ENCODE results near the gene FAM209A.
"Not testable (repeated sequence)": the region's sequence is repeated elsewhere in the genome, so short reads cannot be mapped to it uniquely, and the experiment has no call there.

The FAM209A gene

GRCh38 chr20:56516631-56517030 is 7.9 kb upstream of the FAM209A start:
- Histone ChIP-seq H3K4me1 (ENCODE audit: control insufficient read depth in 1 of 2, insufficient read depth in 2 of 2, low read length in 2 of 2) (no peaks in the 10 kb centered on the region), H3K36me3 (ENCODE audit: control insufficient read depth in 1 of 2, insufficient read depth in 2 of 2, low read length in 2 of 2) (peaks cover 44 to 75% of the 10 kb centered on the region in 2 donors), H3K27ac (ENCODE audit: low read depth, low read length) (no peak overlapping the region), H3K9ac (ENCODE audit: low read depth in 1 of 2, low read length in 2 of 2) (no peak overlapping the region), H3K27me3 (ENCODE audit: control insufficient read depth in 1 of 2, insufficient read depth in 2 of 2, low read length in 2 of 2) (no peaks in the 10 kb centered on the region), H3K9me3 (ENCODE audit: control insufficient read depth in 1 of 2, low read length in 2 of 2) (peaks cover 18 to 19% of the 10 kb centered on the region in 2 donors), H3K4me3 (ENCODE audit: low read depth in 1 of 2, low read length in 2 of 2) (no peak overlapping the region)

DNA sequence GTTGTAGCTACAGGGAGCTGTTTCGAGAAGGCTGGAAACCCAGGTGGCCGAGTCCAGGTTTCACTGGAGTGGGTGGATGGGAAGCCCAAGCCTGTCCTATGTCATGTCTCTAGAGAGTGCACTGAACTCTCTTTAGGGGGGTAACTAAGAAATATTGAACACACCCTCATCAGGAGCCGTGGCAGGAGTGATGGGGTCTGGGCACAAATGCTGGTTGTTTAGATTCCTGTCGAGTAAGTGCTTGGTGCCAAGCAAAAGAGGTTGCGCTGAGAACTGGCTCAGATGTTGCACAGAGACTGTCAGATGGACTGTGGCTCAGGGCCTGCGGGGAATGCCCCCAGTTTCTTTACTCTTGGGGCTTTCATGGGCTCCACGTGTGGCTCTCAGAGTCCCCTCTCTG is 7.3 kb upstream of the FAM209A start:
- Histone ChIP-seq H3K36me3 (ENCODE audit: control insufficient read depth in 1 of 2, insufficient read depth in 2 of 2, low read length in 2 of 2) (peaks cover 44 to 72% of the 10 kb centered on the region in 2 donors), H3K27ac (ENCODE audit: low read depth, low read length) (no peak overlapping the region), H3K9ac (ENCODE audit: low read depth in 1 of 2, low read length in 2 of 2) (no peak overlapping the region), H3K9me3 (ENCODE audit: control insufficient read depth in 1 of 2, low read length in 2 of 2) (peaks cover 19% of the 10 kb centered on the region in 2 donors), H3K4me3 (ENCODE audit: low read depth in 1 of 2, low read length in 2 of 2) (no peak overlapping the region), H3K27me3 (ENCODE audit: control insufficient read depth in 1 of 2, insufficient read depth in 2 of 2, low read length in 2 of 2) (no peaks in the 10 kb centered on the region), H3K4me1 (ENCODE audit: control insufficient read depth in 1 of 2, insufficient read depth in 2 of 2, low read length in 2 of 2) (no peaks in the 10 kb centered on the region)

DNA sequence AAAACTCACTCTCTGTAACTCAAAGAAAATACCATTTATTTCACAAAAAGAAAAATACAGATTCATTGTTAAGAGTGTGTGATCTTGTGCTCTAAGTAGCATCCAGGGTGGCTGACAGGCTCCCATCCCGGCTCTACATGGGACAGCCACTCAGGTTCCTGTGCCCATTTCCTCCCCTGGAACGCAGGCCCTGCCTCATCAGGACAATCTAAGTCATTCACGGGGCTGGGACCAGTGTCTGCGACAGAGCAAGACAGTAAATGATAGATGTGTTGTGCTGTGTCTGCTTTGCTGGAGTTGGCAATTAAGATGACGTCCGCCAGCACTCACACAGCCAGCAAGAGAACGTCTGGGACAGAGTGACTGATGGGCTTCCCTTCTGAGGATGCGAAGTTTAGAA is 6.9 kb upstream of the FAM209A start:
- H3K4me3 ChIP-seq (ENCODE audit: low read depth in 1 of 2, low read length in 2 of 2): no peak overlapping the region
- no peaks in the 10 kb centered on the region for H3K4me1 ChIP-seq (ENCODE audit: control insufficient read depth in 1 of 2, insufficient read depth in 2 of 2, low read length in 2 of 2)
- no peak overlapping the region for H3K9ac ChIP-seq (ENCODE audit: low read depth in 1 of 2, low read length in 2 of 2)
- H3K9me3 ChIP-seq (ENCODE audit: control insufficient read depth in 1 of 2, low read length in 2 of 2): peaks cover 19% of the 10 kb centered on the region in 2 donors
- peaks cover 44 to 67% of the 10 kb centered on the region in 2 donors for H3K36me3 ChIP-seq (ENCODE audit: control insufficient read depth in 1 of 2, insufficient read depth in 2 of 2, low read length in 2 of 2)
- no peaks in the 10 kb centered on the region for H3K27me3 ChIP-seq (ENCODE audit: control insufficient read depth in 1 of 2, insufficient read depth in 2 of 2, low read length in 2 of 2)
- H3K27ac ChIP-seq (ENCODE audit: low read depth, low read length): no peak overlapping the region

DNA sequence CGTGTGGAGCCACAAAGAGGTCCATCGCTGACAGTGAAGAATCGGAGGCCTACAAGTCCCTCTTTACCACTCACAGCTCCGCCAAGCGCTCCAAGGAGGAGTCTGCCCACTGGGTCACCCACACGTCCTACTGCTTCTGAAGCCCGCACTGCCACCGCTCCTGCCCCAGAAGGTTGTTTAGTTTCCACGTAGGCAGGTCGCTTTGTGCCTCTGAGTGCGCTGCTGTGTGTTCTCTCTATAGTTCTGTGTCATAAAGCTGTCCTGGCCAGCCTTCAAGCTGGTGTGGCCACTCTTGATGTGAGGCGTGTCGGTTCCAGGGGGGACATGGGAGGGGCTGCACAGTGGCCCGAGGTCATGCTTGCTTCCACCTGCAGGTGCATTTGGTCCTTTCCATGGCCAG is 6.4 kb upstream of the FAM209A start:
- Histone ChIP-seq H3K9ac (ENCODE audit: low read depth in 1 of 2, low read length in 2 of 2) (no peak overlapping the region), H3K27me3 (ENCODE audit: control insufficient read depth in 1 of 2, insufficient read depth in 2 of 2, low read length in 2 of 2) (no peaks in the 10 kb centered on the region), H3K9me3 (ENCODE audit: control insufficient read depth in 1 of 2, low read length in 2 of 2) (peaks cover 19% of the 10 kb centered on the region in 2 donors), H3K36me3 (ENCODE audit: control insufficient read depth in 1 of 2, insufficient read depth in 2 of 2, low read length in 2 of 2) (peaks cover 44 to 63% of the 10 kb centered on the region in 2 donors), H3K4me1 (ENCODE audit: control insufficient read depth in 1 of 2, insufficient read depth in 2 of 2, low read length in 2 of 2) (no peaks in the 10 kb centered on the region), H3K4me3 (ENCODE audit: low read depth in 1 of 2, low read length in 2 of 2) (no peak overlapping the region), H3K27ac (ENCODE audit: low read depth, low read length) (no peak overlapping the region)

DNA sequence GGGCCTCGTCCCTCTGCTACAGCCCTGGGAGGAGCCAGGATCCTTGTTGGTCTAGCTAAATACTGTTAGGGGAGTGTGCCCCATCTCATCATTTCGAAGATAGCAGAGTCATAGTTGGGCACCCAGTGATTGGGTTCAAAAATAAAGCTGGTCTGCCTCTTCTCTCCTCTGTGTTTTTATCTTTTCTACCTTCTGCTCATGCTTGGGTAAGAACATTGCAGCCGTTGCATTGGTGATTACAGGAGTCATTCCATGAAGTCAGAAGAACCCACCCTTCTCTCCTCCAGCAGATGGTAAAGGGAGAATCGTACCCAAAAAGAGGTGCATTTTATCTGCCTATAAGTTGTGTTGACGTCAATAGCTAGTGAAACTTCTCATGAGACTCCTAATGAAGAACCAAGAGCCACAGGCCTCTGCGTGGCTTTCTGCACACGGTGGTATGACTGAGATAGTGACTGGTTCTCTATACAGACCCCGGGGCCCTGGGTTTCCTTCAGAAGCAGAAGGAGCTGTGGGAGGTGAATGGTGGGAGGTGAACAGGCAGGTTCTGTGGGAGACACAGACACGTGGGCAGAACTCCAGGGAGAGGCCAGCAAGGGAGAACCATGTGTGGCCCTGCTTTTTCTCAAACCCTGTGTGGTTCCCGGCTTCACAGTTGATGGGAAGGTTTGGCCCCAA is 5.7 kb upstream of the FAM209A start:
- H3K27me3 ChIP-seq (ENCODE audit: control insufficient read depth in 1 of 2, insufficient read depth in 2 of 2, low read length in 2 of 2): no peaks in the 10 kb centered on the region
- H3K4me1 ChIP-seq (ENCODE audit: control insufficient read depth in 1 of 2, insufficient read depth in 2 of 2, low read length in 2 of 2): no peaks in the 10 kb centered on the region
- H3K36me3 ChIP-seq (ENCODE audit: control insufficient read depth in 1 of 2, insufficient read depth in 2 of 2, low read length in 2 of 2): peaks cover 41 to 56% of the 10 kb centered on the region in 2 donors

DNA sequence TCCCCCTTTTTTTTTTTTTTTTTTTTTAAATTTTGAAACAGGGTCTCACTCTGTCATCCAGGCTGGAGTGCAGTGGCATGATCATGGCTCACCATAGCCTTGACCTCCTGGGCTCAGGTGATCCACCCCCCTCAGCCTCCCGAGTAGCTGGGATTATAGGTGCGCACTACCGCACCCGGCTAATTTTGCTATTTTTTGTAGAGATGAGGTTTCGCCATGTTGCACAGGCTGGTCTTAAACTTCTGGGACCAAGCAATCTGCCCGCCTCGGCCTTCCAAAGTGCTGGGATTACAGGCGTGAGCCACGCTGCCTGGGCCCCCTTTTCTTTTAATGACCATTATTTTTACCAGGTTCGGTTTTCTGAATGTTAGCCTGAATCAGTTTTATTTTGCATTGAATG is 5.0 kb upstream of the FAM209A start:
- no peak overlapping the region for H3K27ac ChIP-seq (ENCODE audit: low read depth, low read length)
- H3K4me1 ChIP-seq (ENCODE audit: control insufficient read depth in 1 of 2, insufficient read depth in 2 of 2, low read length in 2 of 2): no peaks in the 10 kb centered on the region
- H3K4me3 ChIP-seq (ENCODE audit: low read depth in 1 of 2, low read length in 2 of 2): no peak overlapping the region
- no peak overlapping the region for H3K9ac ChIP-seq (ENCODE audit: low read depth in 1 of 2, low read length in 2 of 2)
- H3K27me3 ChIP-seq (ENCODE audit: control insufficient read depth in 1 of 2, insufficient read depth in 2 of 2, low read length in 2 of 2): no peaks in the 10 kb centered on the region
- peaks cover 19% of the 10 kb centered on the region in 2 donors for H3K9me3 ChIP-seq (ENCODE audit: control insufficient read depth in 1 of 2, low read length in 2 of 2)
- H3K36me3 ChIP-seq (ENCODE audit: control insufficient read depth in 1 of 2, insufficient read depth in 2 of 2, low read length in 2 of 2): peaks cover 38 to 49% of the 10 kb centered on the region in 2 donors

More for the DNA sequence above, 5.7 kb upstream of the FAM209A start:
- Histone ChIP-seq H3K9me3 (ENCODE audit: control insufficient read depth in 1 of 2, low read length in 2 of 2) (peaks cover 19% of the 10 kb centered on the region in 2 donors), H3K9ac (ENCODE audit: low read depth in 1 of 2, low read length in 2 of 2) (no peak overlapping the region), H3K27ac (ENCODE audit: low read depth, low read length) (no peak overlapping the region), H3K4me3 (ENCODE audit: low read depth in 1 of 2, low read length in 2 of 2) (no peak overlapping the region)

DNA sequence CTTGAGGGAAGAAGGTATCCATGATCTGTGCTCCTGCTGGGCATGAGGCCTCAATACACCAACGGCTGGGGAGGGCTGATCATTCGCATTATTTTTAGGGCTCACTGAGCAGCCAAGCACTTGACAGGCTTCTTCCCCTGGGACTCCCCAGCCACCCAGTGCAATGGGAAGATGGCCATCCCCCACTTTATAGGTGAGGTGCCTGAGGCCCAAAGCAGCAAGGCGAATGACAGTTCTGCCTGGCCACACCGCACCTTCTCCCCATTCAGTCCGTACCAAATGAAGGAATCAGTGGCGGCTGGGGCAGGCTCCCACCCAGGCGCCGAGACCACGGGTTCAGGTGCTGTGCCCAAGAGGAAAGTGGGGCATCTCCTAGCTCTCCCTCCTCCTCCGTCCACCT is 4.4 kb upstream of the FAM209A start:
- Histone ChIP-seq H3K27me3 (ENCODE audit: control insufficient read depth in 1 of 2, insufficient read depth in 2 of 2, low read length in 2 of 2) (no peaks in the 10 kb centered on the region), H3K4me1 (ENCODE audit: control insufficient read depth in 1 of 2, insufficient read depth in 2 of 2, low read length in 2 of 2) (no peaks in the 10 kb centered on the region), H3K36me3 (ENCODE audit: control insufficient read depth in 1 of 2, insufficient read depth in 2 of 2, low read length in 2 of 2) (peaks cover 38 to 45% of the 10 kb centered on the region in 2 donors), H3K9me3 (ENCODE audit: control insufficient read depth in 1 of 2, low read length in 2 of 2) (peaks cover 19% of the 10 kb centered on the region in 2 donors), H3K9ac (ENCODE audit: low read depth in 1 of 2, low read length in 2 of 2) (no peak overlapping the region), H3K4me3 (ENCODE audit: low read depth in 1 of 2, low read length in 2 of 2) (no peak overlapping the region), H3K27ac (ENCODE audit: low read depth, low read length) (no peak overlapping the region)

GRCh38 chr20:56520746-56521354 is 3.7 kb upstream of the FAM209A start:
- H3K9ac ChIP-seq (ENCODE audit: low read depth in 1 of 2, low read length in 2 of 2); H3K27ac ChIP-seq (ENCODE audit: low read depth, low read length); H3K4me3 ChIP-seq (ENCODE audit: low read depth in 1 of 2, low read length in 2 of 2); H3K27me3 ChIP-seq (ENCODE audit: control insufficient read depth in 1 of 2, insufficient read depth in 2 of 2, low read length in 2 of 2); H3K4me1 ChIP-seq (ENCODE audit: control insufficient read depth in 1 of 2, insufficient read depth in 2 of 2, low read length in 2 of 2): not testable (repeated sequence)
- Histone ChIP-seq H3K9me3 (ENCODE audit: control insufficient read depth in 1 of 2, low read length in 2 of 2) (peaks cover 19% of the 10 kb centered on the region in 2 donors), H3K36me3 (ENCODE audit: control insufficient read depth in 1 of 2, insufficient read depth in 2 of 2, low read length in 2 of 2) (peaks cover 38 to 42% of the 10 kb centered on the region in 2 donors)

DNA sequence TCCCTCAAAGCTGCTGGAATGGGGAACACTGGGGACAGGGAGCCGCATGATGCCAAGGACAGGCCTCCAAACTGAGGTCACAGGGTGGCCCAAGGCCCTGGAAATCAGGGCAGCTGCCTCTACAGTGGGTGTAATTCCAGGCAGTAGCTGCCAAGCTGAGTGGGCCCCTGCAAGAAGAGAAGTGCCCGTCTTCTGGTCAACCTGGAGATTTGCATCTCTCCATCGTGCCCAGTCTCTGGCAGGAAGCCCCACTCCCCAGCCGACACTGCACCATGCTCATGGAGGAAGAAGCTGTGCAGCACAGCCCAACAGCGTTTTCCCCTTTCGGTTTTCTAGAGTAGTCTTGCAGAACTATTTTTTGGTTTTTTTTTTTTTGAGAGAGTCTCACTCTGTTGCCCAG is 2.2 kb upstream of the FAM209A start:
- Histone ChIP-seq H3K9me3 (ENCODE audit: control insufficient read depth in 1 of 2, low read length in 2 of 2) (peaks cover 19% of the 10 kb centered on the region in 2 donors), H3K36me3 (ENCODE audit: control insufficient read depth in 1 of 2, insufficient read depth in 2 of 2, low read length in 2 of 2) (peaks cover 29 to 34% of the 10 kb centered on the region in 2 donors), H3K27ac (ENCODE audit: low read depth, low read length) (no peak overlapping the region), H3K4me1 (ENCODE audit: control insufficient read depth in 1 of 2, insufficient read depth in 2 of 2, low read length in 2 of 2) (no peaks in the 10 kb centered on the region), H3K27me3 (ENCODE audit: control insufficient read depth in 1 of 2, insufficient read depth in 2 of 2, low read length in 2 of 2) (no peaks in the 10 kb centered on the region), H3K4me3 (ENCODE audit: low read depth in 1 of 2, low read length in 2 of 2) (no peak overlapping the region), H3K9ac (ENCODE audit: low read depth in 1 of 2, low read length in 2 of 2) (no peak overlapping the region)

- no peaks in the 10 kb centered on the region for H3K9me3 ChIP-seq (ENCODE audit: control insufficient read depth in 1 of 2, low read length in 2 of 2)
- H3K27ac ChIP-seq (ENCODE audit: low read depth, low read length): no peak overlapping the region
- H3K27me3 ChIP-seq (ENCODE audit: control insufficient read depth in 1 of 2, insufficient read depth in 2 of 2, low read length in 2 of 2): no peaks in the 10 kb centered on the region
- H3K4me1 ChIP-seq (ENCODE audit: control insufficient read depth in 1 of 2, insufficient read depth in 2 of 2, low read length in 2 of 2): no peaks in the 10 kb centered on the region
- H3K36me3 ChIP-seq (ENCODE audit: control insufficient read depth in 1 of 2, insufficient read depth in 2 of 2, low read length in 2 of 2): no peaks in the 10 kb centered on the region
- no peak overlapping the region for H3K9ac ChIP-seq (ENCODE audit: low read depth in 1 of 2, low read length in 2 of 2)
- H3K4me3 ChIP-seq (ENCODE audit: low read depth in 1 of 2, low read length in 2 of 2): no peak overlapping the region
Measured at GRCh38 chr20:56527521-56527920, 3.0 kb downstream of the FAM209A start.

All from duodenal mucosa (tissue), 2 donors.